NCI-H146 treated with DMSO at 0.1 percent for 48 hours (cell line): ENCODE results near the gene SEC24A.
A peak's percentile ranks its signal among the peaks of the same experiment; 100 is the strongest.
"Not testable (repeated sequence)": the region's sequence is repeated elsewhere in the genome, so short reads cannot be mapped to it uniquely, and the experiment has no call there.

Source experiments
- DNase-seq: peaks from one replicate; lab custom pipeline; 2025; ENCODE audit not compliant: unreplicated experiment; lab: John Stamatoyannopoulos, UW

The SEC24A gene

GRCh38 chr5:134738963-134739661, 90.5 kb downstream of the SEC24A start:
- peak; percentile 47 for DNase-seq

- no peak for DNase-seq
Measured at GRCh38 chr5:134741052-134741451, 92.5 kb downstream of the SEC24A start.

GRCh38 chr5:134742134-134742533, 93.5 kb downstream of the SEC24A start:
- no peak for DNase-seq

DNA sequence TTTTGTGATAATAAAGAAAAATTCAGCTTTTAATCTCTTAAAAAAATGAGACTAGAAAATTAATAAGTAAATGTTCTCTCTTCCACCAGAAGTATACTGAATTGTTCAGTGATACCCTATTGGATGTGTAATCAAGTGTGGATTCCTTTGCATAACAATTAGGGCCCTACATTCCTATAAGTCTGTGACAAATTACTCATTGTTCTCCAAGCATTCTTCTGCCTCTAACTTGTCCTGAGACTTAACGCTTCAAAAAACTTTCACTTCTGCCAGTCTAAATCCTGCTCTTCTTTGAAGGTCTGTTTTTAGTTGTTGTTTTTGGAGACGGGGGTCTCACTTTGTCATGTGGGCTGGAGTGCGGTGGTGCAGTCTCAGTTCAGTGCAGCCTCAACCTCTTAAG, 100.8 kb downstream of the SEC24A start:
- DNase-seq, result no peak

GRCh38 chr5:134758176-134758503, 109.6 kb downstream of the SEC24A start:
- DNase-seq, result no peak

GRCh38 chr5:134758504-134759341, 110.1 kb downstream of the SEC24A start, which contains the start of gene DDX46:
Gene DDX46, plus strand, starts transcription at chr5:134758779. Its CDS starts 160 bp downstream, at chr5:134758939.
- peak; percentile 71 for DNase-seq

DNA sequence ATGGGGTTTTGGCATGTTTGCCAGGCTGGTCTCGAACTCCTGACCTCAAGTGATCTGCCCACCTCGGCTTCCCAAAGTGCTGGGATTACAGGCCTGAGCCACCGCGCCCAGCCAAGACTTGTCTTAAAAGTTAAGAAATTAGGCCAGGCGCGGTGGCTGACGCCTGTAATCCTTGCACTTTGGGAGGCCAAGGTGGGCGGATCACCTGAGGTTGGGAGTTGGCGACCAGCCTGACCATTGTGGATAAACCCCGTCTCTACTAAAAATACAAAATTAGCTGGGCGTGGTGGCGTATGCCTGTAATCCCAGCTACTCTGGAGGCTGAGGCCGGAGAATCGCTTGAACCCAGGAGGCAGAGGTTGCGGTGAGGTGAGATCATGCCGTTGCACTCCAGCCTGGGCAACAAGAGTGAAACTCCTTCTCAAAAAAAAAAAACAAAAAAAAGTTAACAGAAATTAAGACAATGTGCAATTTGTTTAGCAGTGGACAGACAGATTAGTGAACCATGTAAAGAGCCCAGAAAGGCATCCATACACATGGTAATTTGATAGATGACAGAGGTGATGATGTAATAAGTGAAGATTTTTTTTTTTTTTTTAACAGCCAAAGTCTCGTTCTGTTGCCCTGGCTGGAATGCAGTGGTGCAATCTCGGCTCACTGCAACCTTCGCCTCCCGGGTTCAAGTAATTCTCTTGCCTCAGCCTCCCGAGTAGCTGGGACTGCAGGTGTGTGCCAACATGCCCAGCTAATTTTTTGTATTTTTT, 119.1 kb downstream of the SEC24A start:
- not testable (repeated sequence) for DNase-seq

GRCh38 chr5:134769206-134769605, 120.6 kb downstream of the SEC24A start:
- no peak for DNase-seq

- DNase-seq, result no peak
Measured at GRCh38 chr5:134772461-134773125, 124.0 kb downstream of the SEC24A start.

- no peak for DNase-seq
Measured at GRCh38 chr5:134777366-134777765, 128.8 kb downstream of the SEC24A start.
